HEK293T (cell line): Measurements from ENCODE around the gene MAPK1IP1L.

ENCODE experiments used
- ARNT ChIP-seq: fragments of 450-650 bp; IDR thresholded peaks from 2 replicates; pipeline ENCODE4 v1.6.1; 2017; ENCODE audit warnings: mild to moderate bottlenecking
- BHLHE40 ChIP-seq: fragments of 450-650 bp; IDR thresholded peaks from 2 replicates; pipeline ENCODE4 v1.6.1; 2016; ENCODE audit warnings: mild to moderate bottlenecking, moderate library complexity, borderline replicate concordance
- ELF4 ChIP-seq: fragments of 450-650 bp; IDR thresholded peaks from 2 replicates; pipeline ENCODE4 v1.6.1; 2017; ENCODE audit warnings: antibody characterized with exemption
- FOXK2 ChIP-seq: fragments of 450-650 bp; IDR thresholded peaks from 2 replicates; pipeline ENCODE4 v1.6.1; 2016; ENCODE audit warnings: mild to moderate bottlenecking
- HDGF ChIP-seq: fragments of 450-650 bp; IDR thresholded peaks from 2 replicates; pipeline ENCODE4 v1.6.1; 2017; ENCODE audit warnings: antibody characterized with exemption, borderline replicate concordance
- LEF1 ChIP-seq: fragments of 450-650 bp; IDR thresholded peaks from 2 replicates; pipeline ENCODE4 v1.6.1; 2017; ENCODE audit warnings: mild to moderate bottlenecking, borderline replicate concordance
- SP1 ChIP-seq: fragments of 450-650 bp; IDR thresholded peaks from 2 replicates; pipeline ENCODE4 v1.6.1; 2017
- SUZ12 ChIP-seq: fragments of 450-650 bp; IDR thresholded peaks from 2 replicates; pipeline ENCODE4 v1.6.1; 2016; ENCODE audit warnings: mild to moderate bottlenecking
- ZNF384 ChIP-seq: fragments of 450-650 bp; IDR thresholded peaks from 2 replicates; pipeline ENCODE4 v1.6.1; 2016
- TF ChIP-seq, protein P1 (sequence below): fragments of 450-650 bp; IDR thresholded peaks from 2 replicates; pipeline ENCODE4 v1.6.1; 2016

DNA sequence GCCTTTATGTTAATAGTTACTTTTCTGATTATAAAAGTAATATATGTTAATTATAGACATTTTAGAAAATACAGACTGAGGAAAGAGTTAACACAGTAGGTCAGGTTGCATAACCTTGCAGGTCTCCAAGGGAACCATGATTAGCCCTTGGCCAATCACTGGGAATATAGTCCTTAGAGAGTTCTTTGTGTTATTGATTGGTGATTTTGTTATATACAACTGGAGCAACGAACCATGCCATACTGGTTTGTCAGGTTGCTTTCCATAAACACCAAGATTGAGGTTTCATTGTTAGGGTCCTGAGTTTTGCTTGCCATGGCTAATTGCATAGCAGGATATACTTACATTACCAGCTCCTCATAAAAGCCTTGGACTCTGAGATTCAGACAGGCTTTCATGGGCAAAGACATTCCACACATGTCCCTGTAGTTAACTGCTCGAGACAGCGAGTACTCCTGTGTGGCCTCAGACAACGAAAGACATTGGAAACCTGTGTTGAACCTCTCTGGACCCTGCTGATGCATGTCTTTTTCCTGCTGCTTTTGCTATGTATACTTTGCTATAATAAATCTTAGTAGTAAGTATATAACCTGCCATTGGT lies 33.7 kb downstream of the MAPK1IP1L start:
- TF ChIP-seq BHLHE40: no peak
- TF ChIP-seq HDGF: no peak
- no peak for TF ChIP-seq ELF4
- no peak for TF ChIP-seq SP1
- TF ChIP-seq, protein P1, sequence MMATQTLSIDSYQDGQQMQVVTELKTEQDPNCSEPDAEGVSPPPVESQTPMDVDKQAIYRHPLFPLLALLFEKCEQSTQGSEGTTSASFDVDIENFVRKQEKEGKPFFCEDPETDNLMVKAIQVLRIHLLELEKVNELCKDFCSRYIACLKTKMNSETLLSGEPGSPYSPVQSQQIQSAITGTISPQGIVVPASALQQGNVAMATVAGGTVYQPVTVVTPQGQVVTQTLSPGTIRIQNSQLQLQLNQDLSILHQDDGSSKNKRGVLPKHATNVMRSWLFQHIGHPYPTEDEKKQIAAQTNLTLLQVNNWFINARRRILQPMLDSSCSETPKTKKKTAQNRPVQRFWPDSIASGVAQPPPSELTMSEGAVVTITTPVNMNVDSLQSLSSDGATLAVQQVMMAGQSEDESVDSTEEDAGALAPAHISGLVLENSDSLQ: no peak
- no peak for TF ChIP-seq FOXK2
- no peak for TF ChIP-seq ZNF384
- no peak for TF ChIP-seq SUZ12
- no peak for TF ChIP-seq LEF1
- no peak for TF ChIP-seq ARNT
